H1 (cell line): ENCODE data around the gene DLK2. TPM values are rescaled to one million over a fixed set of nuclear protein-coding genes. Genes with fewer than 3 reads are reported as not detected.

Experiments
- CTCF ChIA-PET: fragments of 300-600 bp; sonication (Branson Sonifier 250); formaldehyde crosslinking; loops from one replicate; lab custom pipeline; 2021; ENCODE audit not compliant: partially characterized antibody; lab: Charles Lee
- POLR2A ChIA-PET: fragments of 300-600 bp; sonication (Branson Sonifier 250); formaldehyde crosslinking; loops from one replicate; lab custom pipeline; 2021; ENCODE audit warnings: inconsistent platforms; ENCODE audit not compliant: partially characterized antibody; lab: Charles Lee
- DNase-seq, 2 experiments: peaks; one replicate each; pipeline versions ENCODE4 v3.0.0 to v3.0.0-alpha.2; 2010 to 2022; ENCODE audit warnings: low spot score in 2 of 2, low read depth in 1 of 2, mixed read lengths in 1 of 2
- FAIRE-seq: peaks from 2 replicates; lab custom pipeline; 2011; peaks lifted over from hg19 to GRCh38; lab: Jason Lieb, UNC
- H2AFZ ChIP-seq: 2 replicates; pipeline ENCODE4 v1.8.1; 2012; ENCODE audit warnings: low read length, inconsistent platforms
- H2AK5ac ChIP-seq: 2 replicates; pipeline ENCODE4 v1.6.1; 2013; ENCODE audit warnings: low read depth, low read length
- H2BK120ac ChIP-seq: replicated peaks from 2 replicates; pipeline ENCODE3; 2013; ENCODE audit warnings: low read depth, low read length, inconsistent platforms
- H2BK12ac ChIP-seq: 2 replicates; pipeline ENCODE4 v1.6.1; 2013; ENCODE audit warnings: low read depth, low read length
- H2BK15ac ChIP-seq: 2 replicates; pipeline ENCODE4 v1.6.1; 2013; ENCODE audit warnings: low read length
- H2BK20ac ChIP-seq: 2 replicates; pipeline ENCODE4 v1.6.1; 2013; ENCODE audit warnings: low read length
- H2BK5ac ChIP-seq: 2 replicates; pipeline ENCODE4 v1.6.1; 2013; ENCODE audit warnings: low read depth, low read length
- H3K14ac ChIP-seq: 2 replicates; pipeline ENCODE4 v1.6.1; 2013; ENCODE audit warnings: inconsistent platforms; ENCODE audit not compliant: insufficient read length
- H3K18ac ChIP-seq: 2 replicates; pipeline ENCODE4 v1.6.1; 2013; ENCODE audit warnings: low read length; ENCODE audit errors: extremely low read depth
- H3K23ac ChIP-seq: 2 replicates; pipeline ENCODE4 v1.6.1; 2013; ENCODE audit warnings: inconsistent platforms; ENCODE audit not compliant: insufficient read length
- H3K23me2 ChIP-seq: 2 replicates; pipeline ENCODE4 v1.6.1; 2013; ENCODE audit warnings: low read depth, low read length
- H3K27ac ChIP-seq: 2 replicates; pipeline ENCODE4 v1.6.1; 2011; ENCODE audit warnings: low read depth, low read length, inconsistent platforms
- H3K27me3 ChIP-seq, 4 experiments: replicated peaks in 1 of 4; 1 replicate in 1 of 4; 2 replicates in 3 of 4; pipeline versions ENCODE4 v1.6.1 to v1.8.1; 2011 to 2013; ENCODE audit warnings: low read length in 3 of 4, mild to moderate bottlenecking in 3 of 4, inconsistent platforms in 2 of 4, mixed read lengths in 2 of 4, moderate library complexity in 1 of 4; ENCODE audit not compliant: control insufficient read depth in 3 of 4, insufficient read depth in 3 of 4; ENCODE audit errors: extremely low read depth in 1 of 4
- H3K36me3 ChIP-seq, 4 experiments: 2 replicates each; pipeline versions ENCODE4 v1.6.1 to v1.8.1; 2011 to 2013; ENCODE audit warnings: mild to moderate bottlenecking in 4 of 4, low read length in 3 of 4, moderate library complexity in 2 of 4, control low read depth in 1 of 4, inconsistent platforms in 1 of 4; ENCODE audit not compliant: insufficient read depth in 4 of 4, control insufficient read depth in 2 of 4
- H3K4ac ChIP-seq: replicated peaks from 2 replicates; pipeline ENCODE3; 2013; ENCODE audit warnings: low read length, low read depth, mixed read lengths, inconsistent platforms; ENCODE audit not compliant: insufficient read length
- H3K4me1 ChIP-seq, 4 experiments: replicated peaks in 1 of 4; 1 replicate in 1 of 4; 2 replicates in 3 of 4; pipeline versions ENCODE4 v1.6.1 to v1.8.1; 2011 to 2013; ENCODE audit warnings: low read length in 3 of 4, inconsistent platforms in 2 of 4, mixed read lengths in 1 of 4; ENCODE audit not compliant: insufficient read depth in 4 of 4, control insufficient read depth in 3 of 4
- H3K4me2 ChIP-seq, 2 experiments: 2 replicates each; pipeline versions ENCODE4 v1.6.1 to v1.8.1; 2011 to 2013; ENCODE audit warnings: low read depth in 2 of 2, low read length in 2 of 2, control low read depth in 1 of 2, inconsistent platforms in 1 of 2, mild to moderate bottlenecking in 1 of 2; ENCODE audit not compliant: insufficient read depth in 1 of 2
- H3K4me3 ChIP-seq, 4 experiments: fragments of 200-600, 300-600 bp in 1 of 4; sonication (generic), shearing (Covaris generic), sonication (Bioruptor Twin) in 1 of 4; 2 replicates each; pipeline versions ENCODE4 v1.5.1 to v1.8.1; 2011 to 2016; ENCODE audit warnings: low read length in 4 of 4, low read depth in 3 of 4, control low read depth in 2 of 4, inconsistent platforms in 2 of 4, mild to moderate bottlenecking in 2 of 4, mixed read lengths in 1 of 4, moderate library complexity in 1 of 4; ENCODE audit not compliant: insufficient read depth in 2 of 4; ENCODE audit errors: extremely low read depth in 1 of 4
- H3K56ac ChIP-seq: replicated peaks from 2 replicates; pipeline ENCODE3; 2013; ENCODE audit warnings: low read depth, mild to moderate bottlenecking, mixed read lengths, low read length, inconsistent platforms; ENCODE audit not compliant: insufficient read length
- H3K79me1 ChIP-seq: 2 replicates; pipeline ENCODE4 v1.6.1; 2013; ENCODE audit warnings: low read depth, low read length, control low read depth
- H3K79me2 ChIP-seq, 2 experiments: 2 replicates each; pipeline versions ENCODE4 v1.6.1 to v1.8.1; 2012 to 2013; ENCODE audit warnings: low read length in 2 of 2, mild to moderate bottlenecking in 2 of 2, inconsistent platforms in 1 of 2; ENCODE audit not compliant: insufficient read depth in 2 of 2, control insufficient read depth in 1 of 2
- H3K9ac ChIP-seq, 4 experiments: replicated peaks in 1 of 4; 1 replicate in 1 of 4; 2 replicates in 3 of 4; pipeline versions ENCODE4 v1.6.1 to v1.8.1; 2011 to 2013; ENCODE audit warnings: low read depth in 3 of 4, low read length in 3 of 4, control low read depth in 2 of 4, mild to moderate bottlenecking in 2 of 4, moderate library complexity in 2 of 4, inconsistent platforms in 1 of 4; ENCODE audit errors: extremely low read depth in 1 of 4
- H3K9me3 ChIP-seq, 2 experiments: 2 replicates each; pipeline versions ENCODE4 v1.6.1 to v1.8.1; 2012 to 2013; ENCODE audit warnings: mild to moderate bottlenecking in 2 of 2, moderate library complexity in 2 of 2, control low read depth in 1 of 2, inconsistent platforms in 1 of 2, low read depth in 1 of 2, low read length in 1 of 2, mixed read lengths in 1 of 2; ENCODE audit not compliant: insufficient read depth in 2 of 2
- H4K20me1 ChIP-seq, 2 experiments: replicated peaks in 1 of 2; 2 replicates each; pipeline versions ENCODE3 to v1.8.1; 2011 to 2013; ENCODE audit warnings: inconsistent platforms in 2 of 2, low read length in 2 of 2, mild to moderate bottlenecking in 1 of 2; ENCODE audit not compliant: insufficient read depth in 2 of 2, control insufficient read depth in 1 of 2
- H4K5ac ChIP-seq: 2 replicates; pipeline ENCODE4 v1.6.1; 2013; ENCODE audit warnings: low read length, low read depth, mixed read lengths, inconsistent platforms; ENCODE audit not compliant: insufficient read length
- H4K8ac ChIP-seq: 2 replicates; pipeline ENCODE4 v1.8.0; 2013; ENCODE audit warnings: mild to moderate bottlenecking, moderate library complexity, low read length, inconsistent platforms; ENCODE audit not compliant: insufficient read depth; ENCODE audit errors: extremely low read depth
- H4K91ac ChIP-seq: replicated peaks from 2 replicates; pipeline ENCODE3; 2013; ENCODE audit warnings: low read length, mixed read lengths, inconsistent platforms; ENCODE audit not compliant: insufficient read length
- CHD1 ChIP-seq: IDR thresholded peaks from 2 replicates; pipeline ENCODE4 v1.6.1; 2012; ENCODE audit warnings: low read depth, low read length, improper control_type of control experiment
- EGR1 ChIP-seq: IDR thresholded peaks from 2 replicates; pipeline ENCODE4 v1.6.1; 2011; ENCODE audit warnings: low read depth, low read length, borderline replicate concordance
- EZH2 ChIP-seq: fragments of 200-600 bp; sonication (generic); IDR thresholded peaks from 2 replicates; pipeline ENCODE4 v1.7.1; 2012; ENCODE audit warnings: low read depth, mild to moderate bottlenecking, moderate library complexity, low read length, inconsistent platforms; ENCODE audit not compliant: severe bottlenecking
- JUND ChIP-seq: IDR thresholded peaks from 2 replicates; pipeline ENCODE4 v1.6.1; 2011; ENCODE audit warnings: mild to moderate bottlenecking, improper control_type of control experiment, low read length
- RFX5 ChIP-seq: IDR thresholded peaks from 2 replicates; pipeline ENCODE4 v1.6.1; 2011; ENCODE audit warnings: low read depth, low read length, improper control_type of control experiment, borderline replicate concordance
- RNF2 ChIP-seq: fragments of 200-900, 300-1000 bp; sonication (generic); IDR thresholded peaks from 2 replicates; pipeline ENCODE4 v1.7.1; 2016; ENCODE audit warnings: borderline replicate concordance, low read depth, mild to moderate bottlenecking, antibody characterized with exemption, low read length; ENCODE audit not compliant: poor library complexity, severe bottlenecking; ENCODE audit errors: missing control alignments
- RXRA ChIP-seq: IDR thresholded peaks from 2 replicates; pipeline ENCODE4 v1.6.1; 2011; ENCODE audit warnings: low read depth, mild to moderate bottlenecking, low read length, moderate library complexity; ENCODE audit not compliant: insufficient read depth
- SAP30 ChIP-seq: fragments of 300-600 bp; sonication (generic); IDR thresholded peaks from 2 replicates; pipeline ENCODE4 v1.7.1; 2012; ENCODE audit warnings: low read length, moderate library complexity, mild to moderate bottlenecking, inconsistent platforms; ENCODE audit not compliant: insufficient read depth, insufficient replicate concordance
- SIX5 ChIP-seq: IDR thresholded peaks from 2 replicates; pipeline ENCODE4 v1.6.1; 2011; ENCODE audit warnings: mild to moderate bottlenecking, low read depth, low read length
- SRF ChIP-seq: IDR thresholded peaks from 2 replicates; pipeline ENCODE4 v1.6.1; 2011; ENCODE audit warnings: mild to moderate bottlenecking, low read depth, low read length, moderate library complexity
- TAF1 ChIP-seq: IDR thresholded peaks from 2 replicates; pipeline ENCODE4 v1.6.1; 2011; ENCODE audit warnings: mild to moderate bottlenecking, low read depth, low read length
- WGBS, 2 experiments: shearing (Covaris generic) in 1 of 2; methylation state at CpG; one replicate each; pipeline versions ENCODE4 v1.1.6 to v1.1.7; 2013 to 2015; ENCODE audit warnings: low lambda C conversion rate in 2 of 2, mixed read lengths in 2 of 2, inconsistent platforms in 1 of 2, low coverage in 1 of 2, missing lambda C conversion rate in 1 of 2; ENCODE audit not compliant: insufficient replicate concordance in 2 of 2, insufficient coverage in 1 of 2, insufficient read length in 1 of 2; ENCODE audit errors: extremely low coverage in 1 of 2, missing lambda C conversion rate in 1 of 2; 5-methylcytosine and 5-hydroxymethylcytosine counted together
- polyA plus RNA-seq, 7 experiments: library from polyadenylated mRNA; depleted of rRNA in 3 of 7; stranded (reverse) in 5 of 7; unstranded in 2 of 7; fragments of >200 nt in 5 of 7; fragments of 200-250 nt in 2 of 7; gene quantifications; 1 replicate in 5 of 7; 2 replicates in 1 of 7; 4 replicates in 1 of 7; pipeline versions ENCODE4 v1.2.1 to v1.2.3, GENCODE V29; 2011 to 2013; ENCODE audit warnings: missing spikeins in 2 of 7, mixed read lengths in 2 of 7
- total RNA-seq: library from RNA; stranded (reverse); fragmentation: NEBNext Ultra II Directional; extraction: Animal tissue kit (Norgen Biotek cat#: 25700); gene quantifications from 2 replicates; pipeline ENCODE4 v1.2.1, GENCODE V29; 2021
- TF ChIP-seq, protein P1 (sequence below): IDR thresholded peaks from 2 replicates; pipeline ENCODE4 v1.6.1; 2011; ENCODE audit warnings: low read depth, mild to moderate bottlenecking, low read length; ENCODE audit not compliant: insufficient read depth

The DLK2 gene
- total and polyA plus RNA-seq, 2 of the 8 experiments (the other 6 are each of a cell fraction or from before 2014, with no cell fraction given) = 0.37 to 0.80 TPM

DNA sequence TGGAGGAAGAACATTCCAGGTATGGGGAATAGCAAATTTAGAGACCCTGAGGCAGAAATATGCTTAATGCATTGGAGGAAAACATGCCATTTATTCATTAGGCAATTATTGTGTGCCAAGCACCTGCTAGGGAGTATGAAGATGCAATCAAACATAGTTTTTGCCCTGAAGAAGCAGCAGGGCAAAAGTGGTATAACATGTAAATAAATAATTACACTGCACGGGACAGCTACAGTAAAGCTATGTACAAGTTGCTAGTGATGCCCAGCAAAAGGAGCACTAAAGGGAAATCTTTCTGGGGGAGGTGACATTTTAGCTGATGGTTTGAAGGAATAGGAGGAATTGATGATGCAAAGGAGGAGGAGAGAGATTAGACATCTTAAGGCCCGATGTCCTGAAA lies 21.4 kb upstream of the DLK2 start:
- H3K9me3 ChIP-seq = no peaks in the 10 kb centered on the region
- H3K23me2 ChIP-seq = peaks cover 4% of the 10 kb centered on the region; the same call in 1 of the 2 replicates
- peak overlapping the region; percentile 73 to 89 for H3K4me2 ChIP-seq
- peak overlapping the region in 3 of 4 experiments; percentile 10 to 45 (median 14); a peak in 4 of 7 replicates for H3K9ac ChIP-seq
- no peak for FAIRE-seq
- H2BK15ac ChIP-seq = no peak overlapping the region
- H3K18ac ChIP-seq = peak overlapping the region; percentile 66; the same call in 1 of the 2 replicates
- no peak overlapping the region for H4K91ac ChIP-seq
- no peaks in the 10 kb centered on the region for H3K27me3 ChIP-seq
- H4K20me1 ChIP-seq = peaks cover 1 to 2% of the 10 kb centered on the region in 2 experiments
- no peak overlapping the region for H2BK120ac ChIP-seq
- no peak overlapping the region for H2AK5ac ChIP-seq
- no peak overlapping the region for H3K14ac ChIP-seq
- H3K4me1 ChIP-seq = peaks cover 0 to 10% (median 9%) of the 10 kb centered on the region in 4 experiments; a peak in 5 of 7 replicates
- ChIA-PET CTCF (interaction anchor here (2.3 to 32.9 kb wide), 2 partner anchors 20 to 24 kb away, joined by 6 to 536 read pairs; partner anchors contain the start of gene LRRC73), POLR2A (interaction anchor here (1.0 to 1.9 kb wide), 10 partner anchors 9 to 40 kb away, joined by 3 to 8 read pairs (median 5); partner anchors contain the start of genes POLR1C and YIPF3)
- no peaks in the 10 kb centered on the region for H3K36me3 ChIP-seq
- peaks cover 14 to 37% of the 10 kb centered on the region in 2 experiments for H3K79me2 ChIP-seq
- H2BK5ac ChIP-seq = no peak overlapping the region
- H3K27ac ChIP-seq = 0 out of 2 replicates have a peak overlapping the region, but pooled peaks have one; percentile 25
- H3K4me3 ChIP-seq = peak overlapping the region; percentile 43 to 79 (median 57); a peak in 5 of 8 replicates
- H2BK12ac ChIP-seq = no peak overlapping the region
- peak overlapping the region; percentile 37 for H3K56ac ChIP-seq
- 68% methylated on average over 2 of the region's 2 CpGs; no CpG with 5 or more reads in 1 of the 2 experiments for WGBS, 2 experiments
- no peak overlapping the region for H4K5ac ChIP-seq
- H2BK20ac ChIP-seq = no peak overlapping the region
- H2AFZ ChIP-seq = peak overlapping the region; percentile 93; the same call in 1 of the 2 replicates
- H4K8ac ChIP-seq = no peak overlapping the region
- H3K4ac ChIP-seq = no peak overlapping the region
- DNase-seq = no peak
- H3K23ac ChIP-seq = no peak overlapping the region
- peaks cover 6% of the 10 kb centered on the region; the same call in 1 of the 2 replicates for H3K79me1 ChIP-seq
- no peak for TF ChIP-seq EGR1
- no peak for TF ChIP-seq EZH2
- TF ChIP-seq, protein P1, sequence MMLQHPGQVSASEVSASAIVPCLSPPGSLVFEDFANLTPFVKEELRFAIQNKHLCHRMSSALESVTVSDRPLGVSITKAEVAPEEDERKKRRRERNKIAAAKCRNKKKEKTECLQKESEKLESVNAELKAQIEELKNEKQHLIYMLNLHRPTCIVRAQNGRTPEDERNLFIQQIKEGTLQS = no peak
- no peak for TF ChIP-seq RNF2
- TF ChIP-seq SAP30 = no peak
- no peak for TF ChIP-seq RFX5
- TF ChIP-seq RXRA = no peak
- TF ChIP-seq CHD1 = no peak
- no peak for TF ChIP-seq SRF
- no peak for TF ChIP-seq SIX5
- TF ChIP-seq TAF1 = no peak
- no peak for TF ChIP-seq JUND
